Measurements from ENCODE around the gene SLIT1.

DNA sequence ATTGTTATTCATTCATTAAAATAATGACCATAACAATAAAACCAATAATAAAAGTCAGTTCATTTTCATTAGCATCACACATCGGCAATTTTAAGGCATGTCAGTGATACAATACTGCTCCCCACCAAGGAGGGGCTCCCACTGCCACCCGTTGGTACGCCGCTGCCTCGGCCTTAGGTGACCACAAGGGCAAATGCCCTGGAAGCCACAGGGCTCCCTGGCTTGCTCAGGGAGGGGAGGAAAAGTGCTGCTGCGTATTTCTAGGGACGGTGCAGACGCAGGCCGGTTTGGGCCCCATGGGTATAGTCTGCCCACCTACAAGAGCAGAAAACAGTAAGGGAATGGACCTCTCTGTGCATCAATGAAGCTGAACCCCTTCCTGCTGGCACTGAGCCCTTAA is 85.1 kb downstream of the SLIT1 start:
- no peak for TF ChIP-seq EGR1 (IDR thresholded peaks at IDR 0.05)
- TF ChIP-seq MAX (IDR thresholded peaks at IDR 0.05): no peak
- TF ChIP-seq EP300 (IDR thresholded peaks at IDR 0.05; ENCODE audit: borderline replicate concordance): no peak
- no peak for TF ChIP-seq YY1 (IDR thresholded peaks at IDR 0.05; ENCODE audit: low read depth)
- no peak for TF ChIP-seq ZBTB7A (IDR thresholded peaks at IDR 0.05; ENCODE audit: low read depth)
- TF ChIP-seq RAD21 (IDR thresholded peaks at IDR 0.05; ENCODE audit: low read depth): no peak
- no peak for TF ChIP-seq TAF1 (IDR thresholded peaks at IDR 0.05; ENCODE audit: low read depth)
- no peak for TF ChIP-seq TCF12 (IDR thresholded peaks at IDR 0.05; ENCODE audit: low read depth)
- no peak for TF ChIP-seq CREB1 (IDR thresholded peaks at IDR 0.05; ENCODE audit: low read depth)
